Fibroblast of pulmonary artery (primary cell): ENCODE measurements around the gene ZNF429.
"Not testable (repeated sequence)": the region's sequence is repeated elsewhere in the genome, so short reads cannot be mapped to it uniquely, and the experiment has no call there.

ENCODE experiments used
- DNase-seq: peaks from one replicate; pipeline ENCODE4 v3.0.0-alpha.2; 2010; ENCODE audit warnings: low read depth
- H3K4me3 ChIP-seq: replicated peaks from 2 replicates; pipeline ENCODE4 v1.5.1; 2011; ENCODE audit warnings: low read depth, mild to moderate bottlenecking, control low read depth, low read length, moderate library complexity
- CTCF ChIP-seq: IDR thresholded peaks from 2 replicates; pipeline ENCODE4 v1.5.1; 2011; ENCODE audit warnings: mild to moderate bottlenecking, control low read depth, low read length, inconsistent platforms; ENCODE audit errors: missing control alignments

The ZNF429 gene

GRCh38 chr19:21513651-21514050 is 8.2 kb downstream of the ZNF429 start:
- TF ChIP-seq CTCF, result no peak
- H3K4me3 ChIP-seq, result no peak overlapping the region
- no peak for DNase-seq

GRCh38 chr19:21519488-21519887 is 14.1 kb downstream of the ZNF429 start:
- H3K4me3 ChIP-seq, result no peak overlapping the region
- DNase-seq, result peak; percentile 9
- no peak for TF ChIP-seq CTCF

- no peak overlapping the region for H3K4me3 ChIP-seq
- TF ChIP-seq CTCF, result no peak
- no peak for DNase-seq
These were observed 27.5 kb downstream of the ZNF429 start for GRCh38 chr19:21532904-21533303.

- DNase-seq, H3K4me3 ChIP-seq: not testable (repeated sequence)
These were observed 31.4 kb downstream of the ZNF429 start for GRCh38 chr19:21536741-21537290.

- no peak for DNase-seq
- no peak overlapping the region for H3K4me3 ChIP-seq
- no peak for TF ChIP-seq CTCF
These were observed 54.0 kb downstream of the ZNF429 start for GRCh38 chr19:21559444-21559843.

GRCh38 chr19:21564406-21564805 is 59.0 kb downstream of the ZNF429 start:
- TF ChIP-seq CTCF, result no peak
- no peak for DNase-seq
- no peak overlapping the region for H3K4me3 ChIP-seq

GRCh38 chr19:21566073-21566472 is 60.7 kb downstream of the ZNF429 start:
- TF ChIP-seq CTCF, result no peak
- DNase-seq, result no peak

GRCh38 chr19:21567806-21568205 is 62.4 kb downstream of the ZNF429 start:
- H3K4me3 ChIP-seq, DNase-seq: not testable (repeated sequence)

More at GRCh38 chr19:21566073-21566472, 60.7 kb downstream of the ZNF429 start:
- H3K4me3 ChIP-seq, result no peak overlapping the region
